ENCODE measurements around the gene PIN4. TPM values are rescaled to one million over a fixed set of nuclear protein-coding genes. Genes with fewer than 3 reads are reported as not detected.
A peak's percentile ranks its signal among the peaks of the same experiment; 100 is the strongest.

Gene PIN4
- total and polyA plus RNA-seq, 2 donors (not counting 3 experiments of a cell fraction or from before 2014, with no cell fraction given) = 4.5 to 10.4 TPM

DNA sequence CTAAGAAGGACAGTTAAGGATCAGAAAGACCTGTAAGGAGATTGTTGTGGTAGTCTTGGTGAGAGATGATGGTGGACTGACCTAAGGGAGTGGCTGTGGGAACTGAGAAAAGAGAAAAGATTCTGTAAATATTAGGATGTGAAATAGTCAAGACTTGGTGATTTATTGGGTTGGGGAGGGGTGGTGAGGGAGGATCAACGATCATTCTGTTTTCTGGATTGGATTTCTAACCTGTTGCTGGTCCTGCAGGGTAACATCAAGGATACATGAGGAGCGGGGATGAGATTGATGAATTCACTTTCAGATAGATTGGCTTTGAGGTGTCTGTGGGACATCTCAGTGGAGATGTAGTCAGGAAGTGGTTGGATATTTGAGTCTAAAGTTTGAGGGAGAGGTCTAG is 1.4 kb downstream of the PIN4 start:
- dilution Hi-C loops (cut with MboI; ENCODE audit: extremely low pct_ligation_motif_present, low sequenced_read_pairs) = no loop called here
- POLR2A ChIA-PET = no interaction called here
- TF ChIP-seq GATA2 (IDR thresholded peaks at IDR 0.05; ENCODE audit: insufficient read depth, insufficient read length, low read depth, low read length) = no peak
- TF ChIP-seq FOS (IDR thresholded peaks at IDR 0.05; ENCODE audit: borderline replicate concordance, insufficient read depth, low read length) = no peak
- no peak for TF ChIP-seq MYC (IDR thresholded peaks at IDR 0.05; ENCODE audit: low read depth, low read length)
- no peak for TF ChIP-seq EZH2 (IDR thresholded peaks at IDR 0.05; ENCODE audit: borderline replicate concordance, low read depth, low read length, severe bottlenecking)
- no peak for TF ChIP-seq POLR2AphosphoS5 (IDR thresholded peaks at IDR 0.05; ENCODE audit: insufficient read depth, low read depth, low read length)
- no peak for TF ChIP-seq POLR2A (IDR thresholded peaks at IDR 0.05; ENCODE audit: low read depth, low read length)
- TF ChIP-seq, protein P1, sequence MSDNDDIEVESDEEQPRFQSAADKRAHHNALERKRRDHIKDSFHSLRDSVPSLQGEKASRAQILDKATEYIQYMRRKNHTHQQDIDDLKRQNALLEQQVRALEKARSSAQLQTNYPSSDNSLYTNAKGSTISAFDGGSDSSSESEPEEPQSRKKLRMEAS (IDR thresholded peaks at IDR 0.05; ENCODE audit: insufficient read depth, insufficient read length) = no peak
- no peak for TF ChIP-seq JUN (IDR thresholded peaks at IDR 0.05; ENCODE audit: borderline replicate concordance, insufficient read depth, insufficient read length, low read depth)
- TF ChIP-seq, protein P2, sequence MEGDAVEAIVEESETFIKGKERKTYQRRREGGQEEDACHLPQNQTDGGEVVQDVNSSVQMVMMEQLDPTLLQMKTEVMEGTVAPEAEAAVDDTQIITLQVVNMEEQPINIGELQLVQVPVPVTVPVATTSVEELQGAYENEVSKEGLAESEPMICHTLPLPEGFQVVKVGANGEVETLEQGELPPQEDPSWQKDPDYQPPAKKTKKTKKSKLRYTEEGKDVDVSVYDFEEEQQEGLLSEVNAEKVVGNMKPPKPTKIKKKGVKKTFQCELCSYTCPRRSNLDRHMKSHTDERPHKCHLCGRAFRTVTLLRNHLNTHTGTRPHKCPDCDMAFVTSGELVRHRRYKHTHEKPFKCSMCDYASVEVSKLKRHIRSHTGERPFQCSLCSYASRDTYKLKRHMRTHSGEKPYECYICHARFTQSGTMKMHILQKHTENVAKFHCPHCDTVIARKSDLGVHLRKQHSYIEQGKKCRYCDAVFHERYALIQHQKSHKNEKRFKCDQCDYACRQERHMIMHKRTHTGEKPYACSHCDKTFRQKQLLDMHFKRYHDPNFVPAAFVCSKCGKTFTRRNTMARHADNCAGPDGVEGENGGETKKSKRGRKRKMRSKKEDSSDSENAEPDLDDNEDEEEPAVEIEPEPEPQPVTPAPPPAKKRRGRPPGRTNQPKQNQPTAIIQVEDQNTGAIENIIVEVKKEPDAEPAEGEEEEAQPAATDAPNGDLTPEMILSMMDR (IDR thresholded peaks at IDR 0.05; ENCODE audit: extremely low read depth in 1 of 2, insufficient read depth in 1 of 2, low read depth in 1 of 2, low read length in 2 of 2) = no peak

More for the DNA sequence above, 1.4 kb downstream of the PIN4 start:
- Histone ChIP-seq H3K27me3 (ENCODE audit: control insufficient read depth in 2 of 2, insufficient read depth in 2 of 2, low read length in 2 of 2) (no peaks in the 10 kb centered on the region), H3K79me2 (ENCODE audit: control insufficient read depth, insufficient read depth, low read length) (peaks cover 20% of the 10 kb centered on the region), H3K9me1 (replicated peaks; ENCODE audit: control insufficient read depth, extremely low read depth, insufficient read depth, low read length) (no peaks in the 10 kb centered on the region), H3K4me2 (ENCODE audit: insufficient read depth, low read length) (peak overlapping the region; percentile 80), H3K36me3 (ENCODE audit: control insufficient read depth in 2 of 2, extremely low read depth in 1 of 2, insufficient read depth in 2 of 2, low read length in 2 of 2) (no peaks in the 10 kb centered on the region), H3K9me3 (replicated peaks; ENCODE audit: control insufficient read depth, insufficient read depth, low read length) (no peaks in the 10 kb centered on the region), H3K4me1 (ENCODE audit: control insufficient read depth, extremely low read depth, insufficient read depth, low read length) (peaks cover 10% of the 10 kb centered on the region), H3K4me3 (replicated peaks in 1 of 3; ENCODE audit: insufficient read depth in 1 of 3, low read depth in 1 of 3, low read length in 3 of 3) (peak overlapping the region in 1 of 3 experiments; percentile 23), H2AFZ (ENCODE audit: low read depth, low read length) (no peak overlapping the region), H3K9ac (replicated peaks; ENCODE audit: extremely low read depth, insufficient read depth, low read length) (no peak overlapping the region), H3K27ac (ENCODE audit: insufficient read depth, low read depth, low read length) (no peak overlapping the region), H4K20me1 (replicated peaks; ENCODE audit: control insufficient read depth, extremely low read depth, insufficient read depth, low read length) (no peaks in the 10 kb centered on the region)
- DNase-seq (ENCODE audit: low read depth, low spot score) (no peak), FAIRE-seq (no peak)
- BruUV-seq (replicated peaks) = no TSS peak
- CTCF ChIA-PET = no interaction called here
- intact Hi-C loops (cut with micrococcal nuclease) = loop anchor here (5.0 kb wide), 2 partner anchors 56 to 186 kb away; no protein-coding TSS in a partner anchor

Measured in endothelial cell of umbilical vein (primary cell).